Vagina (tissue), 2 donors: ENCODE data around the gene PFDN1. TPM values are rescaled to one million over a fixed set of nuclear protein-coding genes. Genes with fewer than 3 reads are reported as not detected.

ENCODE experiments used
- DNase-seq, 2 donors: peaks; one replicate each; pipeline ENCODE4 v3.0.0-alpha.2; 2017; ENCODE audit errors: extremely low spot score in 2 of 2
- H3K27ac ChIP-seq: fragments of 200-600 bp; sonication (generic); one replicate; pipeline ENCODE4 v1.5.1; 2019
- H3K27me3 ChIP-seq: fragments of 200-600 bp; sonication (generic); one replicate; pipeline ENCODE4 v1.5.1; 2019
- H3K36me3 ChIP-seq, 2 donors: fragments of 200-600 bp; sonication (generic); one replicate each; pipeline ENCODE4 v1.5.1; 2017 to 2019
- H3K4me1 ChIP-seq: fragments of 200-600 bp; sonication (generic); one replicate; pipeline ENCODE4 v1.5.1; 2019
- H3K4me3 ChIP-seq, 2 donors: fragments of 200-600 bp; sonication (generic); 1 replicate in 1 of 2; 2 replicates in 1 of 2; pipeline ENCODE4 v1.5.1; 2016 to 2019
- H3K9me3 ChIP-seq: fragments of 200-600 bp; sonication (generic); one replicate; pipeline ENCODE4 v1.5.1; 2019
- POLR2A ChIP-seq, 2 donors: fragments of 450-650 bp; IDR thresholded peaks; one replicate each; pipeline ENCODE4 v1.6.1; 2017; ENCODE audit warnings: antibody characterized with exemption in 2 of 2, mild to moderate bottlenecking in 2 of 2, moderate library complexity in 2 of 2
- POLR2AphosphoS5 ChIP-seq, 2 donors: sonication (generic); formaldehyde crosslinking; IDR thresholded peaks; one replicate each; pipeline ENCODE4 v1.9.0; 2017; ENCODE audit warnings: antibody characterized with exemption in 2 of 2, mild to moderate bottlenecking in 2 of 2, low read depth in 1 of 2; ENCODE audit not compliant: insufficient read depth in 1 of 2
- intact Hi-C: fragments of 100-400 bp; cut with DNase I; formaldehyde crosslinking; loops from one replicate; pipeline ENCODE4 v1.15.1; 2023
- total RNA-seq: library from RNA; depleted of rRNA; stranded (reverse); fragments of >200 nt; gene quantifications from one replicate; pipeline ENCODE4 v1.2.3, GENCODE V29; 2016
- TF ChIP-seq, protein P1 (sequence below), 3 experiments: fragments of 450-650 bp in 2 of 3; fragments of 200-600 bp in 1 of 3; sonication (generic) in 1 of 3; IDR thresholded peaks; one replicate each; pipeline ENCODE4 v1.5.1; 2017 to 2019; ENCODE audit warnings: antibody characterized with exemption in 3 of 3, mild to moderate bottlenecking in 2 of 3, moderate library complexity in 2 of 3

The PFDN1 gene
- total RNA-seq, 1 donor from 2014 or later = 94.8 TPM

DNA sequence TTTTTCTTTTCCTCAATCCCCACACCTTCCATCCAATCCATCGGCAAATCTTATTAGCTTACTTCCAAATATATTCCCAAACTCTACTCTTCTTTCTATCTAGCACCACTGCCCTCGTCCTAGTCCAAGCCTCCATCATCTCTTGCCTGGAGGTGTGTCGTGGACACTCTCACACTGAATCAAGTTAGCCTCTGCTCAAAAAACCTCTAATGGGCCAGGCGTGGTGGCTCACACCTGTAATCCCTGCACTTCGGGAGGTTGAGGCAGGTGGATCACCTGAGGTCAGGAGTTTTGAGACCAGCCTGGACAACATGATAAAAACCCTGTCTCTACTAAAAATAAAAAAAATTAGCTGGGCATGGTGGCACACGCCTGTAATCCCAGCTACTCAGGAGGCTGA is 46.2 kb downstream of the PFDN1 start:
- peak in 1 of 2 donors; percentile 52 for DNase-seq
- Histone ChIP-seq H3K4me1 (peaks cover 35% of the 10 kb centered on the region), H3K36me3 (peaks cover 0 to 3% of the 10 kb centered on the region in 2 donors), H3K9me3 (no peaks in the 10 kb centered on the region), H3K4me3 (no peak overlapping the region), H3K27ac (no peak overlapping the region), H3K27me3 (no peaks in the 10 kb centered on the region)
- intact Hi-C loops = no loop called here
- TF ChIP-seq, protein P1, sequence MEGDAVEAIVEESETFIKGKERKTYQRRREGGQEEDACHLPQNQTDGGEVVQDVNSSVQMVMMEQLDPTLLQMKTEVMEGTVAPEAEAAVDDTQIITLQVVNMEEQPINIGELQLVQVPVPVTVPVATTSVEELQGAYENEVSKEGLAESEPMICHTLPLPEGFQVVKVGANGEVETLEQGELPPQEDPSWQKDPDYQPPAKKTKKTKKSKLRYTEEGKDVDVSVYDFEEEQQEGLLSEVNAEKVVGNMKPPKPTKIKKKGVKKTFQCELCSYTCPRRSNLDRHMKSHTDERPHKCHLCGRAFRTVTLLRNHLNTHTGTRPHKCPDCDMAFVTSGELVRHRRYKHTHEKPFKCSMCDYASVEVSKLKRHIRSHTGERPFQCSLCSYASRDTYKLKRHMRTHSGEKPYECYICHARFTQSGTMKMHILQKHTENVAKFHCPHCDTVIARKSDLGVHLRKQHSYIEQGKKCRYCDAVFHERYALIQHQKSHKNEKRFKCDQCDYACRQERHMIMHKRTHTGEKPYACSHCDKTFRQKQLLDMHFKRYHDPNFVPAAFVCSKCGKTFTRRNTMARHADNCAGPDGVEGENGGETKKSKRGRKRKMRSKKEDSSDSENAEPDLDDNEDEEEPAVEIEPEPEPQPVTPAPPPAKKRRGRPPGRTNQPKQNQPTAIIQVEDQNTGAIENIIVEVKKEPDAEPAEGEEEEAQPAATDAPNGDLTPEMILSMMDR (IDR thresholded peaks at IDR 0.05) = no peak
- TF ChIP-seq POLR2AphosphoS5 (IDR thresholded peaks at IDR 0.05; ENCODE audit: insufficient read depth in 1 of 2, low read depth in 1 of 2) = no peak
- no peak for TF ChIP-seq POLR2A (IDR thresholded peaks at IDR 0.05)

DNA sequence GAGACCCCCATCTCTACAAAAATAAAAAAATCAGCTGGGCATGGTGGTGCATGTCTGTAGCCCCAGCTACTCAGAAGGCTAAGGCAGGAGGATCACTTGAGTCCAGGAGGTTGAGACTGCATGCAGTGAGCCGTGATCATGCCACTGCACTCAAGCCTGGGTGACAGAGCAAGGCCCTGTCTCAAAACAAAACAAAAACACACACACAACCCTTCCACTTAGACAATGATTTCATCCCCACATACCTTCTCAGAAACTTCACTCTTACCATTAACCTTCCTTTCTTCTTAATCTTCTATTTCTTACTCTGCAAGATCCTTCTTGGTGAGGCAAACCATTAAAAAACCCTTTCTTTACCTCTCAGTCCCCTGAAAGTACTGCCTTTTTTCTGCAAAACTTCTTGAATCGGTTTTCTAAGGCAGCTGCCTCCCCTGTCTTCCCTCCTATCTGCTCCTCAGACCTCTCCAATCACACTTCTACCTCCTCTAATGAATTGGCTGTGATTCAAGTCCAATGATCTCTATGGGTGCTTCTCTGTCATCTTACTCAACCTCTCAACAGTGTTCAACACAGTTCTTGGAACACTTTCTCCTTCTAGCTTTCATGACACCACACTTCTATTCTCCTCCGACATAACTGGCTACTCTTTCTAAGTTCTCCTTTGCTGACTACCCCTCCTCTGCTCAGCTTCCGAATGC is 47.3 kb downstream of the PFDN1 start:
- Histone ChIP-seq H3K4me3 (no peak overlapping the region), H3K36me3 (peaks cover 0 to 3% of the 10 kb centered on the region in 2 donors), H3K27me3 (no peaks in the 10 kb centered on the region), H3K4me1 (peaks cover 30% of the 10 kb centered on the region), H3K27ac (no peak overlapping the region), H3K9me3 (no peaks in the 10 kb centered on the region)
- intact Hi-C loops = no loop called here
- TF ChIP-seq, protein P1 (IDR thresholded peaks at IDR 0.05) = no peak
- TF ChIP-seq POLR2A (IDR thresholded peaks at IDR 0.05) (no peak), POLR2AphosphoS5 (IDR thresholded peaks at IDR 0.05; ENCODE audit: insufficient read depth in 1 of 2, low read depth in 1 of 2) (no peak)
- DNase-seq = peak in 1 of 2 donors; percentile 29

DNA sequence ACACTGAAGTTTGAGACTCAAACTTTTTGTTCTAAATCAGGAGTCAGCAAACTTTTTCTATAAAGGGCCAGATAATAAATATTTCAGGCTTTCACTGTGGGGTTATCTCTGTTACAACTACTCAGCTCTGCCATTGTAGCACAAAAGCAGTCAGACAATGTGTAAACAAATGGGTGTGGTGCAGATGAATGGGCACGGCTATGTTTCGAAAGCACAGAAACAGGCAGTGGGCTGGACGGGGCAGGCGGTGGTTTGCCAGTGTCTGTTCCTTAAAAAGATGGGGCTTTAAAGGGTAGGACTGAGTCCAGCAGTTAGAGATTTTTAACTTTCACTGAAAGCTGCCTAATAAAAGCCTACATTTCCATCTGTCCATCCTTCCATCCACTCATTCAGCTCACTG is 48.9 kb downstream of the PFDN1 start:
- Histone ChIP-seq H3K27me3 (no peaks in the 10 kb centered on the region), H3K27ac (peak overlapping the region; percentile 42), H3K9me3 (no peaks in the 10 kb centered on the region), H3K4me3 (no peak overlapping the region), H3K36me3 (peaks cover 0 to 12% of the 10 kb centered on the region in 2 donors), H3K4me1 (peaks cover 30% of the 10 kb centered on the region)
- DNase-seq = no peak
- peak in 1 of 2 donors; percentile 68 for TF ChIP-seq POLR2AphosphoS5 (IDR thresholded peaks at IDR 0.05; ENCODE audit: insufficient read depth in 1 of 2, low read depth in 1 of 2)
- TF ChIP-seq, protein P1 (IDR thresholded peaks at IDR 0.05) = no peak
- intact Hi-C loops = no loop called here

DNA sequence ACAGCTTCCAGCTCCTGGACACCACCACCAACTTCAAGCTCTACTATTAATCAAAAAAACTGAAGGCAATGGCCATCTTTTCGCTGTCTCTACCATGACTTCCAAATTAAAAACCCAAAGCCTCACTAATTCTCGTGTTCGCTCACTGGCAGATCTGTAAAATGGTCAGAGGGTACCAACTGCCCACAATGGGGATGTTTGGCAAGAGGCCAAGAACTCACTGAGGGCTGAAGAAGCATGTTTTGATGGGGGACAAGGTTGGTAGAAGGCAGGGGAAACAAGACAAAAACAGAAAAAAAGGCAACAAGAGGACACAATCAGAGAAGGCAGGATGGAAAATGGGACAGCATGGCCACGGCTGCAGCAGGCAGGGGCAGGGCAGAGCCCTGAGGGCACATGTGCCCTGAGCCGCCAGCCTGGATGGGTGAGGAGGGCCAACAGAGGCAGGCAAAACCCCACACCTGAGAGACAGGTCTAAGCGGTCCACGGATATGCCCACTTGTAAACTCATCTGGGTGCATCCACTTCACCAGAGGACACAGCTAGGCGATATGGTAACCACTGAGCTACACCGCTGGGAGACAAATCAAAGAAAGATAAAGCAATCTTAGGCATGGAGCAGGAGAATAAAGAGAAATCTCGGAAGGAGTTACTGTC is 50.3 kb downstream of the PFDN1 start:
- Histone ChIP-seq H3K27me3 (no peaks in the 10 kb centered on the region), H3K4me1 (peaks cover 30% of the 10 kb centered on the region), H3K27ac (no peak overlapping the region), H3K9me3 (no peaks in the 10 kb centered on the region), H3K4me3 (no peak overlapping the region), H3K36me3 (peaks cover 0 to 14% of the 10 kb centered on the region in 2 donors)
- DNase-seq = no peak
- intact Hi-C loops = no loop called here
- TF ChIP-seq, protein P1 (IDR thresholded peaks at IDR 0.05) = no peak
- TF ChIP-seq POLR2A (IDR thresholded peaks at IDR 0.05) = no peak
- TF ChIP-seq POLR2AphosphoS5 (IDR thresholded peaks at IDR 0.05; ENCODE audit: insufficient read depth in 1 of 2, low read depth in 1 of 2) = no peak

DNA sequence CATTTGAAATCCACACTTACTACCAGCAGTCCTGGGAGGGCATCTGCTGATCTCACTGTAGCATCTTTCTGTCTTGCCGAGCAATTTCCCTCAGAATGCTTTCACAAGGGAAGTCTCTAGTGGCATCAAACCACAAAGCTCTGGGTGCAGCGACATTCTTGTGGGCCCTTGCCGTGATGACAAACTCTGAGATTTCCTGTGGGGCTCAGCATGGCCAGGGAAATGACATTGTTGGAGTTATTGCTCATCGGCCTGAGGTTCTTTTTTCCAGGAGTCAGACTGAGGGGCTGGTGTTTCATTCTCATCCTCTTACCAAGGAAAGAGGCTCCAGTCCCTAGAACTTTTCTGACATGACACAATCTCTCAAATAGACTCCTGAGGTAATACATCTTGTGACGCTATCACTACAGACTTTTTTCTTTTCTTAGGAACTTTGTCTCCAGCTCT is 51.4 kb downstream of the PFDN1 start:
- H3K36me3 ChIP-seq = peaks cover 0 to 11% of the 10 kb centered on the region in 2 donors
- H3K27me3 ChIP-seq = no peaks in the 10 kb centered on the region
- H3K4me1 ChIP-seq = peaks cover 32% of the 10 kb centered on the region
- no peak for DNase-seq
- intact Hi-C loops = no loop called here
- no peak overlapping the region for H3K27ac ChIP-seq
- TF ChIP-seq POLR2AphosphoS5 (IDR thresholded peaks at IDR 0.05; ENCODE audit: insufficient read depth in 1 of 2, low read depth in 1 of 2) = no peak
- TF ChIP-seq POLR2A (IDR thresholded peaks at IDR 0.05) = no peak
- TF ChIP-seq, protein P1 (IDR thresholded peaks at IDR 0.05) = no peak
- H3K9me3 ChIP-seq = no peaks in the 10 kb centered on the region
- no peak overlapping the region for H3K4me3 ChIP-seq
